SKM-1 (cell line): ENCODE results near the gene TMEM45B.
A peak's percentile ranks its signal among the peaks of the same experiment; 100 is the strongest.
"Not testable (repeated sequence)": the region's sequence is repeated elsewhere in the genome, so short reads cannot be mapped to it uniquely, and the experiment has no call there.

ENCODE experiments used
- DNase-seq: peaks from one replicate; lab custom pipeline; 2025; ENCODE audit not compliant: unreplicated experiment; lab: John Stamatoyannopoulos, UW

Gene TMEM45B

DNA sequence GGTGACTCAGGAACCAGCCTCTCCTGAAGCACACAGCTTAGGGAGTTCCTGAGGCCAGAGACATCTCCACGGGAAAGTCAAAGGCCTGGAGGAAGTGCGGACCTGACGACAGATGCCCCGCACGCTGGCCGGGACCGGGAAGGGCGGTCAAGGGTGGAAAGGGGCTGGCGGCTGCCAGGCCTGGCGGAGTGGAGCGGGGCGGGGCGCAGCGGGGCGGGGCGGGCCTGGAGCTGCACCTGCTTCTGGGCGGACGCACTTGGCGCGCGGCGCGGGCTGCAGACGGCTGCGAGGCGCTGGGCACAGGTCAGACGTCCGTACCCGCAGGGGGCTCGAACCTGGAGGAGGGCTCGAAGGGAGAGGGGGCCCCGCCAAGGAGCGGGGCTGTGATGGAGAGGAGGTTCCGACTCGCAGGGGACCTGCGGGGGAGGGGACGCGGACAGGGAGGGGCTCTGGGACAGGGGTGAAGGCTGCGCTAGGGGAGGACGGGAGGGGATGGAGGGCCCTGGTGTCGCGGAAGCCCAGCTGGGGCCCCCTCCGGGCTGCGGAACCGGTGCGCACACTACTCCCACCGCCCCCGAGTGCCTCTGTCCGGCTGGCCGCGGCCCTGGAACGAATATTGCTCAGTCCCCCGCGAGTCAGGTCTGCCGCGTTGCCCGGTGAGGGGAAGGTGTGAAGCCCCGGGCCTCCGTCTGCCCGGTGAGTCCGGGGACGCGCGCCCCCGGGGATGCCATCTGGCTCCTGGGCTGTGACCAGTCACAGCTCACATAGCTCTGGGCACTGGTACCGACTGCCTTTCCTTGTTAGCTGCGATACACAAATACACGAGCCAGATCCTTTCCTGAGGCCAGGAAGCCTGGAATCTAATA, at the start of gene TMEM45B:
TMEM45B (plus strand) TSS at position 253 of the 866 bp plus-strand sequence. CDS start 36,635 bp downstream, outside the sequence.
- no peak for DNase-seq

GRCh38 chr11:129766898-129767604, 48.6 kb upstream of the TMEM45B start:
- peak; percentile 25 for DNase-seq

DNA sequence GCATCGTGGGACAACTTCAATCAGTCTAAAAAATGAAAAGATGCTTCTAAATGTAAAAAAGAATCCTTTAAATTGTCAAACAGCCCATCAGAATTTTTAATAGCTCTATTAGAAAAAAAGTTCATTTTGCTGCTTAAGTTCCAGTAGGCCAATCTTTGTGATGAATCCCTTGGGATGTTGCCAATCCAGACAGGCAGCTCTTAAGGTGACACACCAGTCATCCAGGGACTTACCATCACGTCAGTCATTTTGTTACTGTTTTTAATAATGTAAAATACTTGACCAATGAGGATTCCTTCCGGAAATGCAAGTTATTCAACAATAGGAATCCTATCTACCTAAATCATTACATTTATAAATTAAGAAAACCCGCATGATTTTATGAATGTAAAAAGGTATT, 47.8 kb upstream of the TMEM45B start:
- no peak for DNase-seq

- no peak for DNase-seq
Observed at GRCh38 chr11:129768356-129768755, 47.3 kb upstream of the TMEM45B start.

DNA sequence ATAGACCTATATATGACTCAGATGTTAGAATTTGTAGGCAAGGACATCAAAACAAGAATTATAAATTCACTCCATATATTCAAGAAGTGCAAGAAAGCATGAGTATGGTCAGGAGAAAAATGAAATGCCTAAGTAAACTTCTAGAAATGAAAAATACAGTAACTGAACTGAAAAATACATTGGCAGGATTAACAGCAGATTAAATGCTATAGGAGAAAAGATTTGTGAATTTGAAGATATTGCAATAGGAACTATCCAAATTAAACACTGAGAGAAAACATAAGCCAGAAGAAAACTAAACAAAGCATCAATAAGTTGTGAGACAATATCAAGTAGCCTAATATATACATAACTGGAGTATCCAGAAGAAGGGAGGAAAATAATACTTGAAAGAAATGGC, 46.6 kb upstream of the TMEM45B start:
- no peak for DNase-seq

- no peak for DNase-seq
Observed at GRCh38 chr11:129770993-129771392, 44.7 kb upstream of the TMEM45B start.

- not testable (repeated sequence) for DNase-seq
Observed at GRCh38 chr11:129771456-129771855, 44.2 kb upstream of the TMEM45B start.

- no peak for DNase-seq
Observed at GRCh38 chr11:129778877-129779276, 36.8 kb upstream of the TMEM45B start.

DNA sequence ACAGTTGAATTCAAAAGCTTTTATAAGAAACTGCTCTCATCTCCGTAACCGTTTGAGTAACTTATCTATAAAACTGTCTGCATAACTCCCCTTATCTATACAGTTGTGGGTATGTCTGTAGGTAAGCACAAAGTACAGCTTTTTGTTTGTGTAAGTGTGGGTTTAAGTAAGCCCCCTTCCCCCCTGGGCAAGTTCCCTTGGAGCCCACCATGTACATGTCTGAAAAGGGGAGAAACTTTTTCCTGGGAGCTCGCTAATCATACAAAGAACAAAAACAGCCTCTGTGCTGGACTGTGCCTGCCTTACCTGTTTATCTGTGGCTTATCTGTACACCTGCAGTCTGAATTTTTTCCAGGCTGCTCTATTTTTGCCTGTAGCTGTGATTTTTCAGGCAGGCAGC, 36.3 kb upstream of the TMEM45B start:
- DNase-seq = no peak

GRCh38 chr11:129785383-129786111, 30.1 kb upstream of the TMEM45B start:
- DNase-seq = no peak

DNA sequence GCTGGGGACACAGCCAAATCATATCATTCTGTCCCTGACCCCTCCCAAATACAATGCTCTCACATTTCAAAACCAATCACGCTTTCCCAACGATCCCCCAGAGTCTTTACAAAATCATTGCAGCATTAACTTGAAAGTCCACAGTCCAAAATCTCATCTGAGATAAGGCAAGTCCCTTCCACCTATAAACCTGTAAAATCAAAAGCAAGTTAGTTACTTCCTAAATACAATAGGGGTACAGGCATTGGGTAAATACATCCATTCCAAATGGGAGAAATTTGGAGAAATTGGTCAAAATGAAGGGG, 29.6 kb upstream of the TMEM45B start:
- DNase-seq = not testable (repeated sequence)

DNA sequence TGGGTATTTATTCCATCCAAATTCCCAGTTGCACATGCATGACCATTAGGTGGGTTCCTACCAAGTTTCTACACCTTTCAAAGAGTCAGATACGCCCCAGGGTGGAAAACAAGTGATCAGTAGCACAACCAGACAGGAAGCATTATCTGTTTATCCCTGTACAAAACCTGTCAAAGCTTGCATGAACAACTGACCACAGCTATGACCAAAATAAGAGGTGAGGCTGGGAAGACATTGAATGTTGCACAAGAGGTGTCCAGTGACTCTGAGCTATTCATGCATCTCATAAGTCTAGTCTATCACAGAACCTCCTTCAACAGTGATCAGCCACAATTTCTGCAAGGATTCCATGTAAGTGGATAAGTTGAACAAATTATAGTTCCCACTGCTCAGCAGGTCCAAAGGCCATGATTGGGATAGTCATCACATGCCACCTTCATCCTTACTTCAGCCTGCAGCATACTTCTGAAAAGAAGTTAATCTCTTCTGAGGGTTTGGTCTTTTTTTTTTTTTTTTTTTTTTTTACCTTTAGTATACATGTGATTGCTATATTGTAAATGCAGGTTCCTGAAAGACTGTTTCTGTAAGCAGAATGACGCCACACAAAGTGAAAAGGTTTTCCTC, 28.0 kb upstream of the TMEM45B start:
- DNase-seq = no peak

GRCh38 chr11:129788278-129788677, 27.4 kb upstream of the TMEM45B start:
- no peak for DNase-seq

- DNase-seq = no peak
Observed at GRCh38 chr11:129790106-129790505, 25.5 kb upstream of the TMEM45B start.

- no peak for DNase-seq
Observed at GRCh38 chr11:129791515-129791914, 24.1 kb upstream of the TMEM45B start.

DNA sequence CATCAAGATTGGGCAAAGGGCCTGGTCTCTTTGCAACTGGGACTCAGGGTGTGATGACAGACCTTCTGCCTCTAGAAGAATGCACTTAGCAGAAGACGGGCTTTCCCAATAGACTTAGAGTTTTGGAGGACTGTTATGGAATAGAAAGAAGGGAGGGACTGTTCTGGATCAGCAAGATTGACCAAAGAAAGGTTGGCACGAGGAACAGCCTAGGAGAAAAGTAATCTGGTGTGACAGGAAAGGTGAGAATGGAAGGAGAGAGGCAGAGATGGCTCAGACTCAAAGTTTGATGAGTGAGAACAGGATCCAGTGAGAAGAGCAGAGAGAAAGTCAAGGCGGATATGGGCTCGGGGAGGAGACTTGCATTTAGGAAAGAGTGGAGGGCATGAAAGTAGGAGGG, 23.0 kb upstream of the TMEM45B start:
- no peak for DNase-seq

DNA sequence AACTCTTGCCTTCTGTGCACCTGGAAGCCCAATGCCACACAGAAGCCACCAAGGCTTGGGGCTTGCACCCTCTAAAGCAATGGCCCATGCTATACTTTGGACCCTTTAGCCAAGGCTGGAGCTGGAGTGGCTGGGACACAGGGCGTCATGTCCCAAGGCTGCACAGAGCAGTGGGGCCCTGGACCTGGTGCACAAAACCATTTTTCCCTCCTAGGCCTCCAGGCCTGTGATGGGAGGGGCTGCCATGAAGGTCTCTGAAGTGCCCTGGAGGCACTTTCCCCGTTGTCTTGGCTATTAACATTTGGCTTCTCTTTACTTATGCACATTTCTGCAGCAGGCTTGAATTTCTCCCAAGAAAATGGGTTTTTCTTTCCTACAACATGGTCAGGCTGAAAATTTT, 20.6 kb upstream of the TMEM45B start:
- DNase-seq = no peak

GRCh38 chr11:129798212-129798611, 17.4 kb upstream of the TMEM45B start:
- DNase-seq = no peak

DNA sequence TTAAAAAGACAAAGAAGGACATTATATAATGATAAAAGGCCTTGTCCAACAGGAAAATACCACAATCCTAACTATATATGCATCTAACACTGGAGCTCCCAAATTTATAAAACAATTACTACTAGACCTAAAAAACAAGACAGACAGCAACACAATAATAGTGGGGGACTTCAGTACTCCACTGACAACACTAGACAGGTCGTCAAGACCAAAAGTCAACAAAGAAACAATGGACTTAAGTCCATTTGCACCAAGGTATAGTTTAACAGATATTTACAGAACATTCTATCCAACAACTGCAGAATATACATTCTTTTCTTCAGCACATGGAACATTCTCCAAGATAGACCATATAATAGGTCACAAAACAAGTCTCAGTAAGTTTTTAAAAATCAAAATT, 15.5 kb upstream of the TMEM45B start:
- DNase-seq = not testable (repeated sequence)

GRCh38 chr11:129800655-129801054, 15.0 kb upstream of the TMEM45B start:
- DNase-seq = no peak

DNA sequence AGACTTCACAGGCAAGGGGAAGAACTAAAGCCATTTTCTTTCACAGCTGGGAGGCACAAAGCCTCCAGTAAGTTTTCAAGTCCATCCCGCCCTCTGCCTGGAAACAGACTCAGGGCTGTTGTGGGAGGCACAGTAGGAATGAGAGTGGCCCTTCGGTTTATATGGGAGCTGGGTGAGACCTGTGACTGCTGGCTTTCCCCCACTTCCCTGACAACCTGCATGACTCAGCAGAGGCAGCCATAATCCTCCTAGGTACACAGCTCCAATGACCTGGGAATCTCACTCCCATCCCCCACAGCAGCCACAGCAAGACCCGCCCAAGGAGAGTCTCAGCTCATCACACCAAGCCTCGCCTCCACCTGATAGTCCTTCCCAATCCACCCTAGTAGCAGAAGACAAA, 12.1 kb upstream of the TMEM45B start:
- no peak for DNase-seq
